Mesothelial cell of epicardium (in vitro differentiated cells): ENCODE measurements around the gene OR5A2. TPM values are rescaled to one million over a fixed set of nuclear protein-coding genes. Genes with fewer than 3 reads are reported as not detected.

ENCODE experiments used
- DNase-seq, 2 experiments: peaks; one replicate each; pipeline ENCODE4 v3.0.0; 2021; ENCODE audit warnings: low spot score in 2 of 2; ENCODE audit not compliant: unreplicated experiment in 2 of 2
- H3K27ac Mint-ChIP-seq: 2 replicates; pipeline ENCODE4 v1.8.0; 2021; ENCODE audit warnings: mixed read lengths
- H3K27me3 Mint-ChIP-seq: 2 replicates; pipeline ENCODE4 v1.8.0; 2021; ENCODE audit warnings: low read depth, mixed read lengths
- H3K36me3 Mint-ChIP-seq: 2 replicates; pipeline ENCODE4 v1.8.0; 2021; ENCODE audit warnings: mixed read lengths
- H3K4me1 Mint-ChIP-seq: 2 replicates; pipeline ENCODE4 v1.8.0; 2021; ENCODE audit warnings: mixed read lengths
- H3K4me3 Mint-ChIP-seq: 2 replicates; pipeline ENCODE4 v1.8.0; 2021; ENCODE audit warnings: mild to moderate bottlenecking, moderate library complexity, mixed read lengths
- H3K9me3 Mint-ChIP-seq: 2 replicates; pipeline ENCODE4 v1.8.0; 2021; ENCODE audit warnings: mixed read lengths
- CTCF ChIP-seq: fragments of 200-600 bp; sonication (generic); IDR thresholded peaks from one replicate; pipeline ENCODE4 v1.5.0; 2021; ENCODE audit warnings: antibody characterized with exemption; ENCODE audit not compliant: unreplicated experiment
- total RNA-seq: library from RNA; stranded (reverse); gene quantifications from 3 replicates; pipeline ENCODE4 v1.2.1, GENCODE V29; 2021

OR5A2 gene
- total RNA-seq, 1 donor from 2014 or later = not detected

DNA sequence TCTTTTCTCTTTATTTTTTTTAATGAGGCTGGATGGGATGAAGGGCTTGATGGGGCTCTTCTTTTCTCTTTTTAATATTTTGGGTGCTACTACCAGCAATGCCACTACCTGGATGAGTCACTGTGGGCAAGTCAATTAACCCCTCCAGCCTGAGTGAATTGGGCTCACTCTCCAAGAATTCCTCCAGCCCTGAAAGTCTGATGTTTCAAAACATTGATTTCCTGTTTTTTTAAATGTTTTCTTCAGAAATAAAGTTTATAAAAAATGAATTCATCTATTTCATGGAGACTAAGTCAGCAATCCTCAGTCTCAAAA is 812 bp upstream of the OR5A2 start:
- Mint-ChIP-seq H3K27me3 (peaks cover 4% of the 10 kb centered on the region), H3K9me3 (no peaks in the 10 kb centered on the region), H3K4me3 (no peak overlapping the region), H3K4me1 (peaks cover 22% of the 10 kb centered on the region), H3K36me3 (no peaks in the 10 kb centered on the region), H3K27ac (no peak overlapping the region)
- TF ChIP-seq CTCF = no peak
- no peak for DNase-seq

DNA sequence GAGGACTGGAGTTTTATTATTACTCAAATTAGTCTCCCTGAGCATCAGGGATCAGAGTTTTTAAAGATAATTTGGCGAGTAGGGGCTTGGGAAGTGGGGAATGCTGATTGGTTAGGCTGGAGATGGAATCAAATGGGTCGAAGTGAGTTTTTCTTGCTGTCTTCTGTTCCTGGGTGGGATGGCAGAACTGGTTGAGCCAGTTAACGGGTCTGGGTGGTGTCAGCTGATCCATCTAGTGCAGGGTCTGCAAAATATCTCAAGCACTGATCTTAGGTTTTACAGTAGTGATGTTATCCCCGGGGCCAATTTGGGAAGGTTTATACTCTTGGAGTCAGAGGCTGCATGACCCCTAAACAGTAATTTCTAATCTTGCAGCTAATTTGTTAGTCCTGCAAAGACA is 1.1 kb downstream of the OR5A2 start:
- no peaks in the 10 kb centered on the region for H3K9me3 Mint-ChIP-seq
- peaks cover 22% of the 10 kb centered on the region for H3K4me1 Mint-ChIP-seq
- DNase-seq = no peak
- H3K36me3 Mint-ChIP-seq = no peaks in the 10 kb centered on the region
- no peak for TF ChIP-seq CTCF
- no peak overlapping the region for H3K27ac Mint-ChIP-seq
- no peaks in the 10 kb centered on the region for H3K27me3 Mint-ChIP-seq
- H3K4me3 Mint-ChIP-seq = no peak overlapping the region

DNA sequence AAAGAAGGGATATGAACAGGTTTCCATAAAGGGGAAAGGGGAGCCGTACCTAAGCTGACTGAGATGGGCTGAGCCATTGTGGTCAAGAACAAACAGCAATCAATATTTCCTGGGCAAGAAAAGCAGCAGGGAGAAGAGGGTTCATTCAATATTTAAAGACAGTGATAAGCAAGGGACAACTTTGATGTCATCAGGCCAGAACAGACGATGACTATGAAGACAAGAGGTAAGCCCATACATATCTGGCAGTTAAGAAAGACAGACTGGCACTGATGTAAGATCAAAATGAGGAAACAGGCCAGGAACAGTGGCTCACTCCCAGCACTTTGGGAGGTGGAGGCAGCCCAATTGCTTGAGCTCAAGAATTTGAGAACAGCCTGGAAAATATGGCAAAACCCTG is 2.4 kb downstream of the OR5A2 start:
- no peak for TF ChIP-seq CTCF
- Mint-ChIP-seq H3K36me3 (no peaks in the 10 kb centered on the region), H3K4me3 (no peak overlapping the region), H3K27ac (no peak overlapping the region), H3K9me3 (no peaks in the 10 kb centered on the region), H3K27me3 (no peaks in the 10 kb centered on the region), H3K4me1 (peaks cover 22% of the 10 kb centered on the region)
- no peak for DNase-seq

- no peak overlapping the region for H3K4me3 Mint-ChIP-seq
- TF ChIP-seq CTCF = no peak
- no peaks in the 10 kb centered on the region for H3K36me3 Mint-ChIP-seq
- H3K27me3 Mint-ChIP-seq = no peaks in the 10 kb centered on the region
- no peak overlapping the region for H3K27ac Mint-ChIP-seq
- no peaks in the 10 kb centered on the region for H3K4me1 Mint-ChIP-seq
- no peaks in the 10 kb centered on the region for H3K9me3 Mint-ChIP-seq
- no peak for DNase-seq
Measured at GRCh38 chr11:59418156-59418555, 8.1 kb downstream of the OR5A2 start.

DNA sequence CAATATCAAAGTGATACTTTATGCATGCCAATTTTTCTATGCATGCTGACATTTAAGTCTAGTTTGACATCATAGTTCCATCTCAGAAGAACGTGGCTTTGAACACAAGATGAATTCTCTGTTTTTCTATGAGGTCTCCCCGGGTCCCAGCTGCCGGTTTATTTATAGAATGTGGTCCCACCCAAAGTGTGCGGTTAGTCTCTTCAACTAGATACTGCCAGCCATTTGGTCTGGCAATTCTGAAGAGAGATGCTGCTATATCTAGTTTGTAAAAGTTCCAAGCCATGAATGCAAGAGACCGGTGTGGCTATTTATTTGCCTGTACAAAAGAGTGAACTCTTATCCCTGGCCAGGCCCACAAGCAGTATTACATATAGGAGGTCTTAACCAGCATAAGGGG is 9.2 kb downstream of the OR5A2 start:
- H3K27me3 Mint-ChIP-seq = no peaks in the 10 kb centered on the region
- no peaks in the 10 kb centered on the region for H3K4me1 Mint-ChIP-seq
- H3K4me3 Mint-ChIP-seq = no peak overlapping the region
- H3K9me3 Mint-ChIP-seq = peaks cover 4% of the 10 kb centered on the region
- no peak for DNase-seq
- TF ChIP-seq CTCF = no peak
- H3K36me3 Mint-ChIP-seq = no peaks in the 10 kb centered on the region
- H3K27ac Mint-ChIP-seq = no peak overlapping the region

DNA sequence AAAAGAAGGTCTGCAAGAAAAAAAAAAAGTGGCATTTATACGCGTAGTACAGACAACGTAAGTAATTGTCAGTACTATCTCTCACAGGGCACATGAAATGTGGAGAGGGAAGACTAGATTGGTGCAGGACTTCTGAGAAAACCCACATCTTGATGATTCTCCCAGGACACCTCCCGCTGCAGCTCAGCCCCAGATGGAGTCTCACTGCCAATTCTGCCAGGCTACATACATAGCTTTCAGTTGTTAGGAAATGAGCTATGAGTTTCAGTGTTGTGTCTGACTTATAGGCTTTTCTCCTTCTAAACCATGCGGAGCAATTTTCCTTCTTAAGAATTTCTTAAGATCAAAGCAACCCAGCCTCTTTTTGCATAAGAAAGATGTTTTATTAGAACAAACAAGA is 9.6 kb downstream of the OR5A2 start:
- peaks cover 4% of the 10 kb centered on the region for H3K9me3 Mint-ChIP-seq
- TF ChIP-seq CTCF = no peak
- no peaks in the 10 kb centered on the region for H3K27me3 Mint-ChIP-seq
- DNase-seq = no peak
- H3K4me1 Mint-ChIP-seq = no peaks in the 10 kb centered on the region
- no peak overlapping the region for H3K27ac Mint-ChIP-seq
- no peaks in the 10 kb centered on the region for H3K36me3 Mint-ChIP-seq
- no peak overlapping the region for H3K4me3 Mint-ChIP-seq
